Sigmoid colon (tissue), 7 donors: Measurements from ENCODE around the gene NRM. TPM values are rescaled to one million over a fixed set of nuclear protein-coding genes. Genes with fewer than 3 reads are reported as not detected.

Experiments
- DNase-seq: peaks from one replicate; pipeline ENCODE4 v3.0.0-alpha.2; 2019
- H3K27ac ChIP-seq, 4 donors: fragments of 200-600 bp; sonication (generic); one replicate each; pipeline ENCODE4 v1.5.1; 2016 to 2019; ENCODE audit warnings: mild to moderate bottlenecking in 1 of 4
- H3K27me3 ChIP-seq, 3 donors: fragments of 200-600 bp; sonication (generic); one replicate each; pipeline ENCODE4 v1.5.1; 2019; ENCODE audit warnings: mild to moderate bottlenecking in 1 of 3
- H3K36me3 ChIP-seq, 4 donors: fragments of 200-600 bp; sonication (generic); one replicate each; pipeline ENCODE4 v1.5.1; 2016 to 2019
- H3K4me1 ChIP-seq, 4 donors: fragments of 200-600 bp; sonication (generic); one replicate each; pipeline ENCODE4 v1.5.1; 2017 to 2019
- H3K4me3 ChIP-seq, 4 donors: fragments of 200-600 bp; sonication (generic); one replicate each; pipeline ENCODE4 v1.5.1; 2017 to 2019; ENCODE audit warnings: mild to moderate bottlenecking in 2 of 4, moderate library complexity in 1 of 4
- H3K9me3 ChIP-seq, 4 donors: fragments of 200-600 bp in 3 of 4; sonication (generic) in 3 of 4; one replicate each; pipeline versions ENCODE4 v1.5.1 to v1.6.1; 2013 to 2019
- EP300 ChIP-seq, 4 donors: sonication (generic); formaldehyde crosslinking; IDR thresholded peaks; one replicate each; pipeline ENCODE4 v1.6.1; 2017; ENCODE audit warnings: antibody characterized with exemption in 4 of 4
- POLR2A ChIP-seq, 2 donors: fragments of 450-650 bp; IDR thresholded peaks; one replicate each; pipeline ENCODE4 v1.6.1; 2016; ENCODE audit warnings: antibody characterized with exemption in 2 of 2, mild to moderate bottlenecking in 2 of 2, moderate library complexity in 2 of 2
- POLR2AphosphoS5 ChIP-seq, 4 donors: sonication (generic); formaldehyde crosslinking; IDR thresholded peaks; one replicate each; pipeline ENCODE4 v1.6.1; 2017; ENCODE audit warnings: antibody characterized with exemption in 4 of 4
- WGBS, 2 donors: extraction: QIAGEN DNeasy Blood & Tissue Kit; methylation state at CpG; one replicate each; pipeline ENCODE4 v1.1.7; 2013; 5-methylcytosine and 5-hydroxymethylcytosine counted together
- intact Hi-C: fragments of 100-400 bp; cut with DNase I; formaldehyde crosslinking; loops from one replicate; pipeline ENCODE4 v1.15.1; 2023
- polyA plus RNA-seq, 3 donors: library from polyadenylated mRNA; stranded (reverse); fragments of 200-250 nt; gene quantifications; one replicate each; pipeline ENCODE4 v1.2.3, GENCODE V29; 2013
- total RNA-seq, 4 donors: library from RNA; depleted of rRNA; stranded (reverse); fragments of >200 nt; gene quantifications; one replicate each; pipeline ENCODE4 v1.1.0, GENCODE V29; 2016
- TF ChIP-seq, protein P1 (sequence below), 4 experiments: fragments of 450-650 bp in 3 of 4; fragments of 200-600 bp in 1 of 4; IDR thresholded peaks; one replicate each; pipeline ENCODE4 v1.5.1; 2016 to 2019; ENCODE audit warnings: antibody characterized with exemption in 4 of 4, mild to moderate bottlenecking in 3 of 4, moderate library complexity in 2 of 4
- donor health status: healthy with polysubstance abuse.
- donor health status: Bipolar disorder and iron deficiency.
- donor health status: healthy.

Gene NRM
- total and polyA plus RNA-seq, 7 donors: 1.8 to 13.8 (median 3.6) TPM

DNA sequence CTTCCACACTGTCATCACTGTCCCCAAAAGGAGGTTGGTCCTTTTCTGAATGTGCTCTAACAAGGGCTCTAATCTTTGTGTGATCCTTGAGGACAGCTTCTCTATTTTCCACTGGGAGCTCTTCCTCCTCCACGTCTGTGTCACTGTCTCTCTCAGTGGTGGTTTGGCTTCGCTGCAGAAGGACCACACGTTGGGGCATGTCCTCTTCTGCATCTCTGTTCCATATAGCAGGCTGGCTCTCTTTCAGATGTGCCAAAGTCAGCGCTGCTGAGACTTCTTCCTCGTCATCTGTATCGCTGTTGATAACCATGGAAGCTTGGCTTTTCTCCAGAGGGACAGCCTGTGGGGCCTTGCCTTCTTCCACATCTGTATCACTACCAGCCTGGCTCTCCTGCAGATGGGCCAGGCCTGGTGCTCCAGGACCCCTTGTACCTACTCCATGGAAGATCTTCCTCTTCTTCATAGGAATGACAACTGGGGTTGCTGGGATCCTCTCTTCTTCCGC, 21.7 kb upstream of the NRM start:
- H3K4me3 ChIP-seq: no peak overlapping the region
- WGBS, 2 donors: 84 to 91% methylated on average over 7 of the region's 7 CpGs
- H3K27me3 ChIP-seq: no peaks in the 10 kb centered on the region
- no peak for DNase-seq
- intact Hi-C loops: no loop called here
- TF ChIP-seq POLR2AphosphoS5 (IDR thresholded peaks at IDR 0.05): no peak
- no peak for TF ChIP-seq POLR2A (IDR thresholded peaks at IDR 0.05)
- no peak for TF ChIP-seq EP300 (IDR thresholded peaks at IDR 0.05)
- no peak overlapping the region for H3K27ac ChIP-seq
- no peaks in the 10 kb centered on the region for H3K9me3 ChIP-seq
- peaks cover 0 to 9% (median 3%) of the 10 kb centered on the region in 4 donors for H3K4me1 ChIP-seq
- peaks cover 25 to 79% (median 28%) of the 10 kb centered on the region in 4 donors for H3K36me3 ChIP-seq

DNA sequence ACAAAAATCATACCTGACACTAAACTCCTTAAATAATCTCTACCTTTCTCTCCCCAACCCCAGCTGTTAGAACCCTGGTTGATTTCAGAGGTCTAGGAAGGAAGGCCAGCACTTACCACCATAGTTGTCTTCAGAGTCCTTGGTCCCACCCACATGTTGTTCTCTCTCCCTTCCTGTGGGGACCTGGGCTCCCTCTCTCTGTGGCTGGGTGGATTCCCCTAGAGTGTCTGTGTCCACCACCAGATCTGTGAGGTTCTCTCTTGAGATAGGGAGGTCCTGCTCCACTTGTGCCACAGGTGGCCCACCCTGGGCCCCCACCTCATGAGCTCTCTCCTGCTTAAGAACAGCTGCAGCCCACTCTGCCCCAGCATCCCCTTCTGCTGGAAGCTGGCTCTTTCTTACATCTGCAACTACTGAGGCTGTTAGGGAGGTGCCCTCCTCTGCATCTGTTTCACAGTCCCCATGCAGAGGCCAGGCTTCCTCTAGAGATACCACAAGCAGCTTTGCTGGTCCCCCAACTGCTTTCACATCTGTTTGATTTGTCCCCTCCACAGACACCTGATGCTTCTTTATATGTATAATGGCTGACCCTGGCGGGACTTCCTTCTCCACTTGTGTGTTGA, 21.1 kb upstream of the NRM start:
- H3K36me3 ChIP-seq: peaks cover 25 to 85% (median 29%) of the 10 kb centered on the region in 4 donors
- no peaks in the 10 kb centered on the region for H3K9me3 ChIP-seq
- WGBS, 2 donors: 76 to 89% methylated on average over 1 of the region's 1 CpG
- DNase-seq: no peak
- no peak overlapping the region for H3K27ac ChIP-seq
- no peaks in the 10 kb centered on the region for H3K27me3 ChIP-seq
- peaks cover 0 to 9% (median 3%) of the 10 kb centered on the region in 4 donors for H3K4me1 ChIP-seq
- H3K4me3 ChIP-seq: no peak overlapping the region
- TF ChIP-seq POLR2A (IDR thresholded peaks at IDR 0.05) (no peak), EP300 (IDR thresholded peaks at IDR 0.05) (no peak), POLR2AphosphoS5 (IDR thresholded peaks at IDR 0.05) (no peak)
- TF ChIP-seq, protein P1, sequence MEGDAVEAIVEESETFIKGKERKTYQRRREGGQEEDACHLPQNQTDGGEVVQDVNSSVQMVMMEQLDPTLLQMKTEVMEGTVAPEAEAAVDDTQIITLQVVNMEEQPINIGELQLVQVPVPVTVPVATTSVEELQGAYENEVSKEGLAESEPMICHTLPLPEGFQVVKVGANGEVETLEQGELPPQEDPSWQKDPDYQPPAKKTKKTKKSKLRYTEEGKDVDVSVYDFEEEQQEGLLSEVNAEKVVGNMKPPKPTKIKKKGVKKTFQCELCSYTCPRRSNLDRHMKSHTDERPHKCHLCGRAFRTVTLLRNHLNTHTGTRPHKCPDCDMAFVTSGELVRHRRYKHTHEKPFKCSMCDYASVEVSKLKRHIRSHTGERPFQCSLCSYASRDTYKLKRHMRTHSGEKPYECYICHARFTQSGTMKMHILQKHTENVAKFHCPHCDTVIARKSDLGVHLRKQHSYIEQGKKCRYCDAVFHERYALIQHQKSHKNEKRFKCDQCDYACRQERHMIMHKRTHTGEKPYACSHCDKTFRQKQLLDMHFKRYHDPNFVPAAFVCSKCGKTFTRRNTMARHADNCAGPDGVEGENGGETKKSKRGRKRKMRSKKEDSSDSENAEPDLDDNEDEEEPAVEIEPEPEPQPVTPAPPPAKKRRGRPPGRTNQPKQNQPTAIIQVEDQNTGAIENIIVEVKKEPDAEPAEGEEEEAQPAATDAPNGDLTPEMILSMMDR (IDR thresholded peaks at IDR 0.05): no peak
- intact Hi-C loops: no loop called here

DNA sequence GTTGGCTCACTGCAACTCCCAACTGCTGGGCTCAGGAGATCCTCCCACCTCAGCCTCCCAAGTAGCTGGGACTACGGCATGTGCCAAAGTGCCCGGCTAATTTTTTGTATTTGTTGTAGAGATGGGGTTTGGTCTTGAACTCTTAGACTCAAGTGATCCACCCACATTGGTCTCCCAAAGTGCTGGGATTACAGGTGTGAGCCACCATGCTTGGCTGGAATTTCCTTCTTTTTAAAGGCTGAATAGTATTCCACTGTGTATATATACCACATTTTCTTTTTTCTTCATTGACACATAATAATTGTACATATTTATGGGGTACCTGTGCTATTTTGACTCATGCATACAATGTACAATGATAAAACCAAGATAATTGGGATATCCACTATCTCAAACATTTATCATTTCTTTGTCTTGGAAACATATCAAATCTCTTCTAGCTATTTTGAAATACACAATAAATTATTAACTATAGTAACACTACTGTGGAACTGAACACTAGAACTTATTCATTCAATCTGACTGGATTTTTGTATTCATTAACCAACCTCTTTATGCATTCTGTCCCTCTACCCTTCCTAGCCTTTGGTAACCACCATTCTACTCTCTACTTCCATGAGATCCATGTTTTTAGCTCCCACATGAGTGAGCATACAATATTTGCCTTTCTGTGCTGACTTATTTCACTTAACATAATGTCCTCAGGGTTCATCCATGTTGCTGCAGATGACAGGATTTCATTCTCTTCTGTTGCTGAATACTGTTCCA, 18.5 kb upstream of the NRM start:
- intact Hi-C loops: no loop called here
- WGBS, 2 donors: 96 to 97% methylated on average over 2 of the region's 2 CpGs
- Histone ChIP-seq H3K27me3 (no peaks in the 10 kb centered on the region), H3K9me3 (no peaks in the 10 kb centered on the region), H3K36me3 (peaks cover 25 to 93% (median 34%) of the 10 kb centered on the region in 4 donors), H3K4me3 (no peak overlapping the region), H3K27ac (no peak overlapping the region), H3K4me1 (no peaks in the 10 kb centered on the region)
- no peak for DNase-seq
- TF ChIP-seq, protein P1 (IDR thresholded peaks at IDR 0.05): no peak
- TF ChIP-seq POLR2AphosphoS5 (IDR thresholded peaks at IDR 0.05) (no peak), POLR2A (IDR thresholded peaks at IDR 0.05) (no peak), EP300 (IDR thresholded peaks at IDR 0.05) (no peak)

DNA sequence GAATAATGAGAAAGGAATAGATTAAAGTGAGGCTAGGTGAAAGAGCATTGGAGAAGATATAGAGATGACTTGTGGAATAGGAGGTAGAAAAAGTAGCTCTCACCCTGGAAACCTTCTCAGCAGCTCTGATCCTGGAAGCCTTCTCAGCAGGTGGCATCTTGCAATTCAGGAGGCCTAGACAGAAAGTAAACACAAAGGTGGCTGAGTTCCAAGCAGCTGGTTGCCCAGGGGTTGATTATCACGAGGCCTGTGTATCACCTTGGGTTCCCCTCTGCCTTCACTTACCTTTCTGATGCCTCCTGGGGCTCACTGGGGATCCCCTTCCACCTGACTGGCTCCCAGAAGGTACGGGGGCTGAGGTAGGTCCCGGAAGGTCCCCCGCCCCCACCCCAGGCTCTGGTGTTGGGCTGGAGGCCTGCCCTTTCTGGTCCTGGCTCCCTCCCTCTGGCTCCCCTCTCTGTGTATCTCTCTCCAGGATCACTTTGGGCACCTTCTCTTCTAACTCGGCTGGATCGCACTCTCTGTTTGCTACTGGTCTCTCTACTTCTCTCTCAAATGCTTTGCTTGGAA, 16.6 kb upstream of the NRM start:
- intact Hi-C loops: no loop called here
- H3K9me3 ChIP-seq: no peaks in the 10 kb centered on the region
- WGBS, 2 donors: 51 to 77% methylated on average over 6 of the region's 6 CpGs
- H3K4me1 ChIP-seq: no peaks in the 10 kb centered on the region
- H3K36me3 ChIP-seq: peaks cover 15 to 88% (median 24%) of the 10 kb centered on the region in 4 donors
- TF ChIP-seq POLR2AphosphoS5 (IDR thresholded peaks at IDR 0.05) (no peak), EP300 (IDR thresholded peaks at IDR 0.05) (no peak), POLR2A (IDR thresholded peaks at IDR 0.05) (no peak)
- TF ChIP-seq, protein P1 (IDR thresholded peaks at IDR 0.05): no peak
- no peaks in the 10 kb centered on the region for H3K27me3 ChIP-seq
- no peak overlapping the region for H3K27ac ChIP-seq
- DNase-seq: no peak
- no peak overlapping the region for H3K4me3 ChIP-seq

DNA sequence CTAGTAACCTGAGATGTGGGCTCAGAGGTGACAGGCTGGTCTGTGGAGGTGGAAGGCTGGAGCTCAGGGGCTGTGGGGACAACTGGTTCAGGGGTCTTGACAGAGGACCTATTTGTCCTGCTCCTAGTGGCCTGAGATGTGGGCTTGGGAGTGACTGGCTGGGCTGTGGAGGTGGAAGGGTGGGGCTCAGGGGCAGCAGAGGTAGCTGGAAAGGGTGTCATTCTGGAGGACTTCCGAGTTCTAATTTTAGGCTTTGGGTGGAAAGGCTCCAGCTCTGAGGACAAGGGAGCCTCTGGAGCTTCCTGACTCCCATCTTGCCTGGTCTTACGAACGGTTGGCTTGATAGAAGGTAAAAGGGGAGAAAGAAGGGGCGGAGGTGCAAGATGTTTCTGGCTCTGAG, 14.8 kb upstream of the NRM start:
- Histone ChIP-seq H3K4me1 (no peaks in the 10 kb centered on the region), H3K4me3 (no peak overlapping the region), H3K27ac (no peak overlapping the region), H3K27me3 (no peaks in the 10 kb centered on the region), H3K36me3 (peaks cover 3 to 80% (median 16%) of the 10 kb centered on the region in 4 donors), H3K9me3 (no peaks in the 10 kb centered on the region)
- 98% methylated on average over 4 of the region's 4 CpGs for WGBS, 2 donors
- TF ChIP-seq, protein P1 (IDR thresholded peaks at IDR 0.05): no peak
- no peak for TF ChIP-seq EP300 (IDR thresholded peaks at IDR 0.05)
- TF ChIP-seq POLR2A (IDR thresholded peaks at IDR 0.05): no peak
- no peak for TF ChIP-seq POLR2AphosphoS5 (IDR thresholded peaks at IDR 0.05)
- intact Hi-C loops: no loop called here
- no peak for DNase-seq
